GM23338 (cell line): ENCODE results near the gene PHC2. TPM values are rescaled to one million over a fixed set of nuclear protein-coding genes. Genes with fewer than 3 reads are reported as not detected.

ENCODE experiments used
- ATAC-seq: fragments of 200-7000 bp; cut with Tn5 transposase; 3 replicates; pipeline ENCODE4 v1.9.1; 2020
- DNase-seq: peaks from one replicate; pipeline ENCODE4 v3.0.0-alpha.2; 2015; ENCODE audit warnings: low spot score
- H2AFZ ChIP-seq: fragments of 200-600 bp; sonication (generic); 2 replicates; pipeline ENCODE4 v1.8.0; 2016; ENCODE audit warnings: antibody characterized with exemption, mild to moderate bottlenecking, moderate library complexity
- H3F3A ChIP-seq: fragments of 200-600 bp; sonication (generic); replicated peaks from 2 replicates; pipeline ENCODE4 v1.8.0; 2017; ENCODE audit warnings: antibody characterized with exemption, mixed run types, low read depth
- H3K27ac ChIP-seq: fragments of 200-600 bp; sonication (generic); 2 replicates; pipeline ENCODE4 v1.6.1; 2016; ENCODE audit warnings: low read depth
- H3K27me3 ChIP-seq: fragments of 200-600 bp; sonication (generic); 2 replicates; pipeline ENCODE4 v1.8.0; 2016; ENCODE audit warnings: mild to moderate bottlenecking, mixed run types, moderate library complexity; ENCODE audit not compliant: insufficient read depth
- H3K36me3 ChIP-seq: fragments of 200-600 bp; sonication (generic); 2 replicates; pipeline ENCODE4 v1.8.0; 2016; ENCODE audit warnings: mild to moderate bottlenecking; ENCODE audit not compliant: insufficient read depth
- H3K4me1 ChIP-seq: fragments of 200-600 bp; sonication (generic); 2 replicates; pipeline ENCODE4 v1.8.0; 2016; ENCODE audit warnings: mild to moderate bottlenecking, moderate library complexity; ENCODE audit not compliant: insufficient read depth
- H3K4me2 ChIP-seq: fragments of 200-600 bp; sonication (generic); 2 replicates; pipeline ENCODE4 v1.7.1; 2017; ENCODE audit warnings: mixed run types
- H3K4me3 ChIP-seq: fragments of 200-600 bp; sonication (generic); 2 replicates; pipeline ENCODE4 v1.6.1; 2016; ENCODE audit warnings: mixed run types
- H3K79me2 ChIP-seq: fragments of 200-600 bp; sonication (generic); replicated peaks from 2 replicates; pipeline ENCODE4 v1.8.0; 2017; ENCODE audit warnings: mild to moderate bottlenecking; ENCODE audit not compliant: insufficient read depth
- H3K9me2 ChIP-seq: fragments of 200-600 bp; sonication (generic); 2 replicates; pipeline ENCODE4 v1.8.0; 2017; ENCODE audit not compliant: insufficient read depth
- H4K20me1 ChIP-seq: fragments of 200-600 bp; sonication (generic); replicated peaks from 2 replicates; pipeline ENCODE4 v1.8.0; 2017; ENCODE audit warnings: mild to moderate bottlenecking; ENCODE audit not compliant: insufficient read depth
- H3K27ac Mint-ChIP-seq: 2 replicates; pipeline ENCODE4 v1.8.0; 2020; ENCODE audit warnings: inconsistent platforms, mild to moderate bottlenecking, moderate library complexity, mixed read lengths
- H3K27me3 Mint-ChIP-seq: 3 replicates; pipeline ENCODE4 v1.8.0; 2022; ENCODE audit warnings: low read depth, mild to moderate bottlenecking, moderate library complexity, mixed read lengths, inconsistent platforms; ENCODE audit not compliant: insufficient read depth, poor library complexity
- H3K36me3 Mint-ChIP-seq: 3 replicates; pipeline ENCODE4 v1.8.0; 2021; ENCODE audit warnings: low read depth, mild to moderate bottlenecking, inconsistent platforms, moderate library complexity, mixed read lengths
- H3K4me1 Mint-ChIP-seq: 3 replicates; pipeline ENCODE4 v1.8.0; 2020; ENCODE audit warnings: mild to moderate bottlenecking, inconsistent platforms, mixed read lengths
- H3K4me3 Mint-ChIP-seq: 3 replicates; pipeline ENCODE4 v1.8.0; 2021; ENCODE audit warnings: moderate library complexity, mild to moderate bottlenecking, inconsistent platforms, mixed read lengths
- H3K9me3 Mint-ChIP-seq: 3 replicates; pipeline ENCODE4 v1.8.0; 2020; ENCODE audit warnings: moderate library complexity, mild to moderate bottlenecking, inconsistent platforms, mixed read lengths
- CREB1 ChIP-seq: fragments of 250-450 bp; sonication (Bioruptor Pico); IDR thresholded peaks from 2 replicates; pipeline ENCODE4 v1.5.0; 2020; ENCODE audit warnings: low read depth, mild to moderate bottlenecking, moderate library complexity
- CTCF ChIP-seq, 2 experiments: fragments of 200-600 bp in 1 of 2; sonication (generic) in 1 of 2; conservative IDR thresholded peaks; 2 replicates each; pipeline versions ENCODE4 v1.5.1 to v1.6.1; 2016 to 2017; ENCODE audit warnings: antibody characterized with exemption in 2 of 2, low read depth in 2 of 2, mild to moderate bottlenecking in 2 of 2, moderate library complexity in 1 of 2
- ETS1 ChIP-seq: IDR thresholded peaks from 2 replicates; pipeline ENCODE4 v1.6.1; 2016; ENCODE audit warnings: antibody characterized with exemption
- EZH2 ChIP-seq: fragments of 200-600 bp; sonication (generic); IDR thresholded peaks from one replicate; pipeline ENCODE4 v1.8.0; 2017; ENCODE audit warnings: antibody characterized with exemption, mild to moderate bottlenecking, low read depth; ENCODE audit not compliant: unreplicated experiment
- EZH2phosphoT487 ChIP-seq: fragments of 200-600 bp; sonication (generic); IDR thresholded peaks from one replicate; pipeline ENCODE4 v1.8.1; 2018; ENCODE audit warnings: antibody characterized with exemption; ENCODE audit not compliant: unreplicated experiment
- JUNB ChIP-seq: IDR thresholded peaks from one replicate; pipeline ENCODE4 v1.6.1; 2016; ENCODE audit warnings: antibody characterized with exemption; ENCODE audit not compliant: unreplicated experiment
- NANOG ChIP-seq: IDR thresholded peaks from 2 replicates; pipeline ENCODE4 v1.6.1; 2016; ENCODE audit warnings: antibody characterized with exemption, borderline replicate concordance
- POLR2AphosphoS5 ChIP-seq: IDR thresholded peaks from 2 replicates; pipeline ENCODE4 v1.6.1; 2016; ENCODE audit warnings: antibody characterized with exemption, low read depth
- REST ChIP-seq: IDR thresholded peaks from one replicate; pipeline ENCODE4 v1.6.1; 2018; ENCODE audit warnings: antibody characterized with exemption; ENCODE audit not compliant: unreplicated experiment
- STAT1 ChIP-seq: IDR thresholded peaks from one replicate; pipeline ENCODE4 v1.6.1; 2016; ENCODE audit warnings: antibody characterized with exemption; ENCODE audit not compliant: unreplicated experiment
- ZNF114 ChIP-seq: fragments of 250-450 bp; sonication (Bioruptor Pico); IDR thresholded peaks from 2 replicates; pipeline ENCODE4 v1.5.0; 2020; ENCODE audit warnings: mild to moderate bottlenecking, moderate library complexity
- ZNF331 ChIP-seq: fragments of 250-450 bp; sonication (Bioruptor Pico); IDR thresholded peaks from 2 replicates; pipeline ENCODE4 v1.5.0; 2020; ENCODE audit warnings: low read depth, mild to moderate bottlenecking, moderate library complexity
- ZNF462 ChIP-seq: fragments of 250-450 bp; sonication (Bioruptor Pico); IDR thresholded peaks from 2 replicates; pipeline ENCODE4 v1.5.0; 2020; ENCODE audit warnings: mild to moderate bottlenecking, moderate library complexity
- polyA plus RNA-seq: library from polyadenylated mRNA; unstranded; fragments of >200 nt; fragmentation: Nextera tagmentation; extraction: Ambion mirVana; gene quantifications from 2 replicates; pipeline ENCODE4 v1.2.1, GENCODE V29; 2016
- total RNA-seq: library from RNA; depleted of rRNA; stranded (reverse); fragments of >200 nt; shearing (Covaris generic); gene quantifications from 2 replicates; pipeline ENCODE4 v1.2.3, GENCODE V29; 2014

PHC2 gene
- total and polyA plus RNA-seq, 2 experiments from 2014 or later, result 1.7 to 7.3 TPM

- H3F3A ChIP-seq, result no peaks in the 10 kb centered on the region
- ATAC-seq, result no peak
- Mint-ChIP-seq H3K4me1 (peaks cover 16% of the 10 kb centered on the region), H3K27ac (no peak overlapping the region), H3K4me3 (no peak overlapping the region), H3K9me3 (no peaks in the 10 kb centered on the region), H3K27me3 (peaks cover 4% of the 10 kb centered on the region), H3K36me3 (no peaks in the 10 kb centered on the region)
- no peaks in the 10 kb centered on the region for H3K9me2 ChIP-seq
- no peak overlapping the region for H2AFZ ChIP-seq
- no peaks in the 10 kb centered on the region for H3K4me1 ChIP-seq
- no peaks in the 10 kb centered on the region for H3K79me2 ChIP-seq
- TF ChIP-seq NANOG (no peak), CREB1 (no peak), EZH2 (no peak), ZNF462 (no peak), POLR2AphosphoS5 (no peak), CTCF (conservative IDR thresholded peaks at IDR 0.05; ENCODE audit: low read depth in 2 of 2) (no peak), ETS1 (no peak), ZNF114 (no peak), EZH2phosphoT487 (no peak), JUNB (no peak), ZNF331 (CRISPR knock-in tag) (no peak), STAT1 (no peak), REST (no peak)
- no peak for DNase-seq
- H3K27ac ChIP-seq, result no peak overlapping the region
- H4K20me1 ChIP-seq, result no peaks in the 10 kb centered on the region
- no peak overlapping the region for H3K4me3 ChIP-seq
- H3K4me2 ChIP-seq, result no peak overlapping the region
- H3K36me3 ChIP-seq, result no peaks in the 10 kb centered on the region
- H3K27me3 ChIP-seq, result no peaks in the 10 kb centered on the region
These were observed 56.4 kb downstream of the PHC2 start for GRCh38 chr1:33374336-33375105.
